Body of pancreas (tissue), 4 donors: ENCODE measurements around the gene ZSWIM1. TPM values are rescaled to one million over a fixed set of nuclear protein-coding genes. Genes with fewer than 3 reads are reported as not detected.

Experiments used
- ATAC-seq: fragments of 150-250 bp; one replicate; pipeline ENCODE4 v1.9.1; 2016
- DNase-seq, 4 donors: peaks; one replicate each; pipeline ENCODE4 v3.0.0-alpha.2; 2019
- H3K27ac ChIP-seq, 4 donors: fragments of 200-600 bp; sonication (generic); 1 replicate in 3 of 4; 2 replicates in 1 of 4; pipeline versions ENCODE4 v1.5.1 to v1.6.1; 2016 to 2019; ENCODE audit warnings: mild to moderate bottlenecking in 1 of 4, mixed read lengths in 1 of 4, moderate library complexity in 1 of 4
- H3K27me3 ChIP-seq, 2 donors: fragments of 200-600 bp; sonication (generic); one replicate each; pipeline ENCODE4 v1.6.0; 2016; ENCODE audit warnings: mild to moderate bottlenecking in 1 of 2
- H3K36me3 ChIP-seq, 2 donors: fragments of 200-600 bp; sonication (generic); replicated peaks in 1 of 2; 2 replicates each; pipeline ENCODE4 v1.5.1; 2016; ENCODE audit warnings: low read depth in 2 of 2; ENCODE audit not compliant: insufficient read depth in 1 of 2
- H3K4me1 ChIP-seq: fragments of 200-600 bp; sonication (generic); one replicate; pipeline ENCODE4 v1.6.0; 2016
- H3K4me3 ChIP-seq, 2 donors: fragments of 200-600 bp; sonication (generic); 1 replicate in 1 of 2; 2 replicates in 1 of 2; pipeline ENCODE4 v1.5.1; 2016 to 2019
- H3K9me3 ChIP-seq, 3 donors: fragments of 200-600 bp; sonication (generic); 1 replicate in 2 of 3; 2 replicates in 1 of 3; pipeline ENCODE4 v1.5.1; 2016
- CTCF ChIP-seq, 7 experiments: fragments of 450-650 bp in 4 of 7; fragments of 200-600 bp in 3 of 7; sonication (generic) in 3 of 7; IDR thresholded peaks; one replicate each; pipeline ENCODE4 v1.5.1; 2016 to 2019; ENCODE audit warnings: antibody characterized with exemption in 7 of 7
- POLR2A ChIP-seq, 3 donors: fragments of 450-650 bp; IDR thresholded peaks; one replicate each; pipeline ENCODE4 v1.6.1; 2016; ENCODE audit warnings: antibody characterized with exemption in 3 of 3, mild to moderate bottlenecking in 2 of 3
- WGBS, 2 donors: methylation state at CpG; one replicate each; pipeline ENCODE4 v1.1.5; 2017; 5-methylcytosine and 5-hydroxymethylcytosine counted together
- intact Hi-C: fragments of 100-400 bp; cut with DNase I; formaldehyde crosslinking; loops from one replicate; pipeline ENCODE4 v1.15.1; 2023
- total RNA-seq, 2 donors: library from RNA; depleted of rRNA; stranded (reverse); fragments of >200 nt; gene quantifications; one replicate each; pipeline ENCODE4 v1.1.0, GENCODE V29; 2016

Gene ZSWIM1
- total RNA-seq, 2 donors from 2014 or later: 5.2 to 7.6 TPM

DNA sequence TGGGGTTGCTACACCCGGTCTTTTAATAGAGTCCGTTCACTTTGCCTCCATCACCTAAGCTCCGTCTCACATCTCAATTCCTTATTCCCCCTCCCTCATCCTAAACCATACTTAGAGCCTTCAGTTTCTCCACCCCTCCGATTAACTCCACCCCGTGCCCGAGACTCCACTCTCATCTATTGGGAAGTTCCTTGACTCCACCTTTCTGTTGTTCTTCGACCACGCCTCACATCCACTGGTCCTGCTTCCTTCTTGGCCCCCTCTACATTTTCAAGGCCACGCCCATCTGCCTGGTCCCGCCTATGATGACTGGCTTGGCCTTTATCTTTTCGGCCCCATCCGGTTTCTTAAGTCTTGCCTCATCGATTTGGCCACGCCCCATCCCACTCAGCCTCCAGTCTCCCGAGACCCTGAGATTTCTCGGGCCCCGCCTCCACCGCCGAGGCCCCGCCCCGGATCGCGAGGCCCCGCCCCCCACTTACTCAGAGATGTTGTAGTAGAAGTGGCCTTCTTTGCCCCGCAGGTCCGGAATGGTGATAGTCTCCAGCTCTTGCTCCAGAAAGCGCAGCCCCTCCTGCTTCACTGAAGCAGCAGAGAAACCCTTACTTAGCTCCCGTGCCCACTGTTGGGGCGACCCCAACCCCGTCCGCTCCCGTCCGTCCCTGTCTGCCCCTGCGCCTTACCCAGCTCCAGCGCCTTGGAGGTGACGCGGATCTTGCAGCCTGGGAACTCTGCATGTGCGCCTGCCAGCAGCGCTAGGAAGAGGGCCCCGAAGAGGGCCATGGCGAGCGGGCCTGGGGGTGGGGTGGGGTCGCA, 29.9 kb downstream of the ZSWIM1 start:
- TF ChIP-seq CTCF (IDR thresholded peaks at IDR 0.05): no peak
- peak; percentile 75 to 89 (median 88) for TF ChIP-seq POLR2A (IDR thresholded peaks at IDR 0.05)
- ATAC-seq: peak; percentile 92
- H3K27ac ChIP-seq: peak overlapping the region; percentile 75 to 87 (median 84)
- peak; percentile 98 to 99 (median 99) for DNase-seq
- H3K36me3 ChIP-seq: peaks cover 0 to 2% of the 10 kb centered on the region in 2 donors
- intact Hi-C loops: no loop called here
- 7 to 9% methylated on average over 29 to 43 of the region's 43 CpGs for WGBS, 2 donors
- H3K4me1 ChIP-seq: peaks cover 18% of the 10 kb centered on the region
- H3K9me3 ChIP-seq: no peaks in the 10 kb centered on the region
- no peaks in the 10 kb centered on the region for H3K27me3 ChIP-seq
- H3K4me3 ChIP-seq: peak overlapping the region; percentile 8 to 44

- TF ChIP-seq POLR2A (IDR thresholded peaks at IDR 0.05) (peak; percentile 66 to 91 (median 79)), CTCF (IDR thresholded peaks at IDR 0.05) (no peak)
- Histone ChIP-seq H3K4me1 (peaks cover 18% of the 10 kb centered on the region), H3K27ac (peak within 1 kb of the TSS; percentile 75 to 87 (median 84)), H3K36me3 (peaks cover 0 to 2% of the 10 kb centered on the region in 2 donors), H3K27me3 (no peaks in the 10 kb centered on the region), H3K4me3 (peak within 1 kb of the TSS; percentile 8 to 44), H3K9me3 (no peaks in the 10 kb centered on the region)
- intact Hi-C loops: no loop called here
- DNase-seq (peak; percentile 65 to 75 (median 73)), ATAC-seq (peak; percentile 24)
- WGBS, 2 donors: 0 to 1% methylated on average over 4 to 57 of the region's 58 CpGs
These were observed 30.7 kb downstream of the ZSWIM1 start, which contains the start of gene PLTP for GRCh38 chr20:45911486-45912343. Gene PLTP (minus strand): TSS chr20:45912155. CDS start chr20:45911452, 703 bp downstream.

- peak overlapping the region; percentile 75 to 87 (median 84) for H3K27ac ChIP-seq
- intact Hi-C loops: no loop called here
- ATAC-seq: no peak
- 27 to 29% methylated on average over 4 of the region's 4 CpGs for WGBS, 2 donors
- no peaks in the 10 kb centered on the region for H3K9me3 ChIP-seq
- H3K27me3 ChIP-seq: no peaks in the 10 kb centered on the region
- peaks cover 0 to 2% of the 10 kb centered on the region in 2 donors for H3K36me3 ChIP-seq
- DNase-seq: no peak
- H3K4me1 ChIP-seq: peaks cover 18% of the 10 kb centered on the region
- TF ChIP-seq CTCF (IDR thresholded peaks at IDR 0.05) (no peak), POLR2A (IDR thresholded peaks at IDR 0.05) (no peak)
- H3K4me3 ChIP-seq: peak overlapping the region in 1 of 2 donors; percentile 44
These were observed 31.3 kb downstream of the ZSWIM1 start for GRCh38 chr20:45912344-45912682.

DNA sequence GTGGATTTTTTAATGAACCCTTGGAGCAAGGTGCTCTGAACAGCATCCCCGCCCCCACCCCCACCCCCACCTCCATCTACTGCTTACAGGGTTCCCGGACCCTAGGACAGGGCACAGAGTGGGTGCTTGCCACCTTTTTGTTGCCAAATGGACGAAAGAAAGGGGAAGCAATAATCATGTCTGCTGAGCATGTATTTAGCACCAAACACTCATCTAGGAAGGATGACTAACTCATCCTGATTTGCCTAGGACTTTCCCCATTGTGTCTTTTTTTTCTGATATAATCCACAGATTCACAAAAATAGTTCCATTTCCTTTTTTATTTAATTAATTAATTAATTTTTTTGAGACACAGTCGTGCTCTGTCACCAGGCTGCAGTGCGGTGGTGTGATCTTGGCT, 32.1 kb downstream of the ZSWIM1 start:
- Histone ChIP-seq H3K36me3 (no peaks in the 10 kb centered on the region), H3K27me3 (no peaks in the 10 kb centered on the region), H3K4me1 (peaks cover 18% of the 10 kb centered on the region), H3K4me3 (no peak overlapping the region), H3K27ac (no peak overlapping the region), H3K9me3 (no peaks in the 10 kb centered on the region)
- 52 to 58% methylated on average over 3 to 5 of the region's 5 CpGs for WGBS, 2 donors
- ATAC-seq (no peak), DNase-seq (no peak)
- TF ChIP-seq CTCF (IDR thresholded peaks at IDR 0.05): no peak
- TF ChIP-seq POLR2A (IDR thresholded peaks at IDR 0.05): no peak
- intact Hi-C loops: no loop called here
